LNCAP (cell line): Measurements from ENCODE around the gene DNAAF9.

Experiments used
- TF ChIP-seq, protein P1 (sequence below): fragments of 450-650 bp; IDR thresholded peaks from 2 replicates; pipeline ENCODE4 v1.5.1; 2017; ENCODE audit warnings: mild to moderate bottlenecking

DNAAF9 gene

DNA sequence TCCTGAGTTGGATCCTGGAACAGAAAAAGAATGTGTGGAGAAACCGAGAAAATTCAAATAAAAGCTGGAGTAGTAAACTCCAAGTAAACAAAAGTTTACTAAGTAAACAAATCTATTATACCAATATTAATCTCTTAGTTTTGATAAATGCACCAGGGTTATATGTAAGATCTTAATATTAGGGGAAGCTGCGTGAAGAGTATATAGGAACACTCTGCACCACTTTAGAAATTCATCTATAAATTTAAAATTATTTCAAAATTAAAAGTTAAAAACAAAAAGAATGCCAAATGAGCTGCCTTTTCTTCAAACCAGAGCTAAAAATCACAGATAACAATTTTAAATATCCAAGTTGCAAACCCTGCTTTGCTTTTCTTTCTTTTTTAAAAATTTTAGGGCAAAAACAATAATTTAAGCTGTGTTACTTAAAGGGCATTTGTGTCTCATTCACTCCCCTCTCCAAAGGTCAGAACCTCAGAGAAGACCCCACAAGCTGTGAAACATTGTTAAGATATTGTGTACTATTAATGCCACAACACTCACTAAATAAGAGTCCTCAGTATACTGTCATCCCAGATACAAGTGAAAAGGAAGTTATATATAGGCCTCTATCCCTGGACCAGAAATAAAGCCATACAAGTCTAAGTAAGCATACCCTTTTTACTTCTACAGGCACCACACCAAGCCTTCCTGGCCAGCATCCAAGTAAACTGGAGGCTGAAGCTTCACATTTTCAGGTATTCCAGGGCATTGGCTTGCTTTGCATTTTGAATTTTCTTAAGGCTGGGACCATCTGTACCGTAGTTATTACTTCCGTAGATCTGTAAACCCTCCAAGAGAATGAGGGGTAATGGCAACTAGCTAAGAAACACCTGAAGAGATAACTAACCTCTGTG, 7.0 kb downstream of the DNAAF9 start:
- TF ChIP-seq, protein P1, sequence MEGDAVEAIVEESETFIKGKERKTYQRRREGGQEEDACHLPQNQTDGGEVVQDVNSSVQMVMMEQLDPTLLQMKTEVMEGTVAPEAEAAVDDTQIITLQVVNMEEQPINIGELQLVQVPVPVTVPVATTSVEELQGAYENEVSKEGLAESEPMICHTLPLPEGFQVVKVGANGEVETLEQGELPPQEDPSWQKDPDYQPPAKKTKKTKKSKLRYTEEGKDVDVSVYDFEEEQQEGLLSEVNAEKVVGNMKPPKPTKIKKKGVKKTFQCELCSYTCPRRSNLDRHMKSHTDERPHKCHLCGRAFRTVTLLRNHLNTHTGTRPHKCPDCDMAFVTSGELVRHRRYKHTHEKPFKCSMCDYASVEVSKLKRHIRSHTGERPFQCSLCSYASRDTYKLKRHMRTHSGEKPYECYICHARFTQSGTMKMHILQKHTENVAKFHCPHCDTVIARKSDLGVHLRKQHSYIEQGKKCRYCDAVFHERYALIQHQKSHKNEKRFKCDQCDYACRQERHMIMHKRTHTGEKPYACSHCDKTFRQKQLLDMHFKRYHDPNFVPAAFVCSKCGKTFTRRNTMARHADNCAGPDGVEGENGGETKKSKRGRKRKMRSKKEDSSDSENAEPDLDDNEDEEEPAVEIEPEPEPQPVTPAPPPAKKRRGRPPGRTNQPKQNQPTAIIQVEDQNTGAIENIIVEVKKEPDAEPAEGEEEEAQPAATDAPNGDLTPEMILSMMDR: no peak

DNA sequence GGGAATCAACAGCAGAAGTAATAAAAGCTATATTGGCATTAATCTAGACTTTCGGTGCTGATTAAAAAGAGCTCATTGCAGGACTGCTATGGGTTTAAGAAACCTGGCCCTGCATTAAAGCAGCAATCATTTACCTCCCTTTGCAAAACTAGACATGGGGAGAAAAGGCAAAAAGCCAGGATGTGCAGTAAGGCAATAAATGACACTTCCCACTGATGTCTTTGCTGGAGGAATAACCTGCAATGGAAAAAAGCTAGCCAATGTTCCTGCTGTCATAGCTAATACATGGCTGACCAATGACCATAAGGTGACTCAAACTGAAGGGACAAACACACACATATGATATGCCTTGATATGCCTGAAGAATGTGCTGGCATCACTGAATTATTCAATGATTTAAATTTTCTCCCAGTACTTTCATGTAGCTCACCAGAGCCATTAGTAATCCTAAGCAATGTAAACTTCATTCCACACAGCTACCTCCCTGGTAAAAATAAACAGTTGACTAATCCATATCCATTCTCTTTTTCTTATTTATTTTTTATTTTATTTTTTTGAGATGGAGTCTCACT, 8.7 kb downstream of the DNAAF9 start:
- TF ChIP-seq, protein P1: no peak

DNA sequence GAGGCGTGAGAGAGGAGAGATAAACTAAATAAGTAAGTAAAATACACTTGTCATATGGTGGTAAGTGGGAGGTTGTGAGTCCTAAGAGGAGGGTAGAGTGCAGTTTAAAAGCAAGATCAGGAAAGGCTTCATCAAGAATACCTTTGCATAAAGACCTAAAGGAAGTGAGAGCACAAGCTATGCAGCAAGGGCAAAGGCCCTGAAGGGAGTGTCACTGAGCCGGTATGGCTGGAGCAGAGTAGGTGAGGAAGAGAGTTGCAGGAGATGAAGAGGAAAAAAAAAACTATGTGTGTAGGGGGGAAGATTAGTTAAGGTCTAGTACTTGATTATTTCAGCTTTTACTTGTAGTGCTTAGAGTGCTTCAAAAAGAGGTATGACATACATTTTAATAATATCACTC, 11.0 kb downstream of the DNAAF9 start:
- TF ChIP-seq, protein P1: no peak

DNA sequence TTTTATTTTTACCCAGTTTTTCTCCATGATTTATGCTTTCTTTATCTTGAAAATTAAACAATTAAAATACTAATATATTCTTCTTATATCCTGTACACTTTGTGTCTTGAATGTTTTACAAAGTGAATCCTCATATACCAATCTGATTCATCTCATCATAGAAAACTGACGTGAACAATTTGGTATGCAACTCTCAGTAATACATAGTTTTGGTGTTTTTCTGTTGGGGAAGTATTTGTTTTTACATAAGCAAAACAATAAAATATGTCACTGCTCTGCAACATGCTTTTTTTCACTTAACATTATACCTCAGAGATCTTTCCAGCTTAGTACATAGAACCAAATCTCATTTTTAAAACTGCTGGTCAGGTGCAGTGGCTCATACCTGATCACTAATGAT, 14.7 kb downstream of the DNAAF9 start:
- TF ChIP-seq, protein P1: no peak

DNA sequence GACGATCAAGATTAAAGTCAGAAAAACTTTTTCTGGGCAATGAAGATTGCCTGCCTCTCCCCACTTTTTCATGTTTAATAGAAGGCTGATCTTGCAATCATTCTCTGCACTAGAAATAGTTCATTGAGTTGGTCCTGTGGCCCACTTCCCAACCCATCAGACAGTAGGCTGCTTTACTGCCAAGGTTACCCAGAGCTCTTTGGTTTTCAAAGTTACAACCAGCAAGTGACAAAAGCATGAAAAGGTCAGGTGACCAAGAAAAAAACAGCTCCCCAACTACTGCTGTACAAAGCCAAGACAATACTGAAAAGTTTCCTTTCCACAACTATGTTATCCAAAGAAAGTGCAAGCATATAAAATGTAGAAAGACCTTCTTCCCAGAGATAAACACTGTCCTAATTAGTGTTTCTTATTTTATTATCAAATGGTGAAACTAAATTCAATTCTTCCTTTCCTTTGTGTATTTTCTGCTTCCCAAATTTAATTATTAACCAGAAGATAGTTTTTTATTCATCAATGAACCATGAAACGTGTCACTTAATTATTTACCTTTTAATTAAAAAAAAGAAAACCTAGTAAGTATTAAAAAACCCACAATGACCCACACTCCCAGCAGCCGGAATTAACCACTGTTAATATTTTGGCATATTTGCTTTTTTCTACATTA, 16.6 kb downstream of the DNAAF9 start:
- TF ChIP-seq, protein P1: no peak

DNA sequence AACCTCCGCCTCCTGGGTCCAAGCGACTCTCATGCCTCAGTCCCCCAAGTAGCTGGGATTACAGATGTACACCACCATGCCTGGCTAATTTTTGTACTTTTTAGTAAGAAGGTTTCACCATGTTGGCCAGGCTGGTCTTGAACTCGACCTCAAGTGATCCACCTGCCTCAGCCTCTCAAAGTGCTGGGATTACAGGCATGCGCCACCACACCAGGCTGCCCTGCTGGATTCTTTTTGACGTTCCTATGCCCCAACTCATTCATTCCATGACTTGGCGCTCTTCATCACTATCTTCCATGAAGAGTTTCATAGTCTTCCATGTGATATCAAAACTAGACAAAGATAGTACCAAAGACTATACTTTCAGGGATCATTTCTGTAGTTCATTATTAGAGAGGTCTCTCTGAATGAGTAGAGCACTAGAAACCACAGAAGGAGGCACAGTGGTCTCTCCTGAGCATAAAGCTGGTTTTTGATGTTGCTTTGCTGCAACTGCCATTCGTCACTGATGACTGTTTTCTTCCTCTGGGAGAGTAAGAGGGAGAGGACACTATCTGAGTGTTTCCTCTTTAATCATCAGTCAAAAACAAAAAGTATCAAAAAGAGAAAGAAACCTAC, 23.5 kb downstream of the DNAAF9 start:
- TF ChIP-seq, protein P1: no peak

DNA sequence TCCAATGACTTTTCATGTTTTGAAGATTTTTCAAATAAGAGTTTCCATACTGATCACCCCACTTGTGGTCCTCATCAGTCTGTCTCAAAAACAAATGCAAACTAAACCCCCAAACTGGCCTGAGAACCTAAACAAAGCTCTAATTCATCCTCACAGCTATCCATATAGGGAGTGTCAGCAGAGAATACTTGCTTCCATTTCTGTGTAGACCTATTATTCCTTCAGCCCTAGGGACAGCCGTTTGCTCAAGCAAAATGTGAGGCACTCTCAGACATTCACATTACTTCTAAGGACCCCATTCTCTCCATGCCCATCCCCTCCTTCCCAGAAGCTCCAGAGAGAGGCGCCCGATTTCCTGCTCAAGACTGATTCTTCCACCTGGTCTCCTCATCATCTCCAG, 24.6 kb downstream of the DNAAF9 start:
- TF ChIP-seq, protein P1: no peak
